Measurements from ENCODE around the gene MBD4. TPM values are rescaled to one million over a fixed set of nuclear protein-coding genes. Genes with fewer than 3 reads are reported as not detected.
"Not testable (repeated sequence)": the region's sequence is repeated elsewhere in the genome, so short reads cannot be mapped to it uniquely, and the experiment has no call there.

Gene MBD4
- total RNA-seq, 4 donors from 2014 or later, result 15.4 to 18.1 (median 16.4) TPM

DNA sequence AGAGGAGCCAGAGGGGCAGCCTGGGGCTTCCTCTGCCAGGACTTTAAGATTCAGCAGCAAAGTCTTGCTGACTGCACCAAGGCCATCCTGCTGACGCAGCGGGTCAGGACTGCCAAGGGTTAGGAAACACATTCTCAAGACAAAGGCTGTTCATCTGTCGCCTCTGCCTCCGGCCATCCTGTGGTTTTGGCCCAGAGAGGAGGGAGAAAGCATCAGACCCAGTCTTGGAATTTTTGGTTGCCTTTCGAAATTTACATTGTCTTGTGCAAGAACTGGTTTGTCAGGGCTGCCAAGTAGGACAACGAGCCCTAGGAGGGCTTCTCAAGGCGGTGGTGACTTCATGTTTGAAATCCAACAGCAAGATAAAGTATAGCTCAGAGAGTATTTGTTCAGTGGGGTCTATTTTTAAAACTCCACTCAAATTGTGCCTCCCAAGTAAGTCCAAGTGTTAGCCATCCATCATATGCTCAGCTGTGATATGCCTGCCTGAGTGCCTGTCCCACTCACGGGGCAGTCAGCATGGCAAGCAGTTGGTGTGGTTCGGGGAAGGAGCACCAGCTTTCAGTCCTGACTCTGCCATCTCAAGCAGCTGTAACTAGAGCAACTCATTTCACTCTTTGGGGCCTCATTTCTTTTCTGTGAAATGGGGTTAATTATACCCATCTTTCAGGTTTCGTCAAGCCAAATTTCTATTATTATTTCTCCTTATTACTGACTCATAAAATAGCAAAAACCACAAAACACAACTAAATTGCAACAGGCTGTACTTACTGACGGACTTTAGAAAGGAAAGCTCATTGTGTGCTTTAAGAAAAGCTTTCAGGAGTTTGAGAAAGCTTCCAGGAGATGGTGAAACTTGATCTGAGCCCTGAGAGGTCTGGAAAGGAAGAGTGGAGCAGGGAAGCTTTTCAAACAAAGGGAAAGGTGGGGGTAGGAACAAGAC lies 46.2 kb upstream of the MBD4 start:
- intact Hi-C loops (cut with DNase I; ENCODE audit: low total_unique reads), result loop anchor here (1.0 kb wide), 1 partner anchor 338 kb away; no protein-coding TSS in a partner anchor
- Histone ChIP-seq H3K27me3 (no peaks in the 10 kb centered on the region), H3K4me3 (no peak overlapping the region), H3K27ac (peak overlapping the region; percentile 60 to 84 (median 70)), H3K4me1 (peaks cover 40 to 47% of the 10 kb centered on the region in 2 donors), H3K36me3 (no peaks in the 10 kb centered on the region), H3K9me3 (no peaks in the 10 kb centered on the region)
- in situ Hi-C loops (cut with MboI; ENCODE audit: low sequenced_read_pairs in 4 of 4), result loop anchor here in 3 of 4 donors (25.0 kb wide), 2 partner anchors 351 to 451 kb away; no protein-coding TSS in a partner anchor
- peak in 1 of 2 donors; percentile 13 for TF ChIP-seq POLR2A (IDR thresholded peaks at IDR 0.05)
- TF ChIP-seq, protein P1, sequence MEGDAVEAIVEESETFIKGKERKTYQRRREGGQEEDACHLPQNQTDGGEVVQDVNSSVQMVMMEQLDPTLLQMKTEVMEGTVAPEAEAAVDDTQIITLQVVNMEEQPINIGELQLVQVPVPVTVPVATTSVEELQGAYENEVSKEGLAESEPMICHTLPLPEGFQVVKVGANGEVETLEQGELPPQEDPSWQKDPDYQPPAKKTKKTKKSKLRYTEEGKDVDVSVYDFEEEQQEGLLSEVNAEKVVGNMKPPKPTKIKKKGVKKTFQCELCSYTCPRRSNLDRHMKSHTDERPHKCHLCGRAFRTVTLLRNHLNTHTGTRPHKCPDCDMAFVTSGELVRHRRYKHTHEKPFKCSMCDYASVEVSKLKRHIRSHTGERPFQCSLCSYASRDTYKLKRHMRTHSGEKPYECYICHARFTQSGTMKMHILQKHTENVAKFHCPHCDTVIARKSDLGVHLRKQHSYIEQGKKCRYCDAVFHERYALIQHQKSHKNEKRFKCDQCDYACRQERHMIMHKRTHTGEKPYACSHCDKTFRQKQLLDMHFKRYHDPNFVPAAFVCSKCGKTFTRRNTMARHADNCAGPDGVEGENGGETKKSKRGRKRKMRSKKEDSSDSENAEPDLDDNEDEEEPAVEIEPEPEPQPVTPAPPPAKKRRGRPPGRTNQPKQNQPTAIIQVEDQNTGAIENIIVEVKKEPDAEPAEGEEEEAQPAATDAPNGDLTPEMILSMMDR (IDR thresholded peaks at IDR 0.05 in 4 of 5, conservative IDR thresholded peaks at IDR 0.05 in 1 of 5), result no peak
- DNase-seq (peak; percentile 68 to 82), ATAC-seq (peak; percentile 38 to 60)

DNA sequence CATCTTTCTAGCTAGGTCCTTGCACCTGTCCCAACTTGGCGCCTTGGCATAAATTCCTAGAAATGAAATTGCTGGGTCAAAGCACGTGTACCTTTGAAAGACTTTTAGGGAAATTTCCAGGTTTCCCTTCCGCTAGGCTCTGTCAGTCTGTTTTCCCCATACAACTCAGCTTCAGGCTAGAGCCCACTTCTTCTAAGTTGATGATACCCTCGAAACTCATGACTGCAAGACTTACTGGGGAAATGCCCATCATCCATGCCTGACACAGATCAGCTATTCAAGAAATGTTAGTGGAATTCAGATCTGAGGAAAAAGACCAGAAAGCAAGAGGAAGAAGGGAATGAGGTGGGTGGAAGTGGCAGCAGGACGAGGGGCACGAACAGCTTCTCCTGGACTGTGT lies 45.4 kb upstream of the MBD4 start:
- in situ Hi-C loops (cut with MboI; ENCODE audit: low sequenced_read_pairs in 4 of 4), result loop anchor here in 3 of 4 donors (25.0 kb wide), 2 partner anchors 352 to 452 kb away; no protein-coding TSS in a partner anchor

GRCh38 chr3:129483870-129484269 lies 44.1 kb upstream of the MBD4 start:
- ATAC-seq, result no peak
- H3K4me3 ChIP-seq, result no peak overlapping the region
- no peak for TF ChIP-seq POLR2A (IDR thresholded peaks at IDR 0.05)
- H3K27me3 ChIP-seq, result no peaks in the 10 kb centered on the region
- intact Hi-C loops (cut with DNase I; ENCODE audit: low total_unique reads), result no loop called here
- no peak overlapping the region for H3K27ac ChIP-seq
- DNase-seq, result no peak
- H3K9me3 ChIP-seq, result no peaks in the 10 kb centered on the region
- H3K4me1 ChIP-seq, result peaks cover 28 to 33% of the 10 kb centered on the region in 2 donors
- in situ Hi-C loops (cut with MboI; ENCODE audit: low sequenced_read_pairs in 4 of 4), result loop anchor here in 3 of 4 donors (25.0 kb wide), 2 partner anchors 353 to 453 kb away; no protein-coding TSS in a partner anchor
- H3K36me3 ChIP-seq, result peaks cover 0 to 6% of the 10 kb centered on the region in 2 donors

More for the DNA sequence above, 45.4 kb upstream of the MBD4 start:
- H3K27ac ChIP-seq, result peak overlapping the region; percentile 60 to 84 (median 70)
- not testable (repeated sequence) for H3K36me3 ChIP-seq, H3K4me3 ChIP-seq, ATAC-seq, H3K27me3 ChIP-seq, DNase-seq, H3K9me3 ChIP-seq
- intact Hi-C loops (cut with DNase I; ENCODE audit: low total_unique reads), result loop anchor here (1.0 kb wide), 1 partner anchor 339 kb away; no protein-coding TSS in a partner anchor
- peaks cover 36 to 42% of the 10 kb centered on the region in 2 donors for H3K4me1 ChIP-seq

- Histone ChIP-seq H3K36me3 (peaks cover 0 to 18% of the 10 kb centered on the region in 2 donors), H3K27me3 (no peaks in the 10 kb centered on the region), H3K4me3 (no peak overlapping the region), H3K27ac (peak overlapping the region in 1 of 4 donors; percentile 10), H3K9me3 (no peaks in the 10 kb centered on the region), H3K4me1 (peaks cover 24 to 26% of the 10 kb centered on the region in 2 donors)
- DNase-seq (no peak), ATAC-seq (no peak)
- TF ChIP-seq, protein P1 (IDR thresholded peaks at IDR 0.05 in 4 of 5, conservative IDR thresholded peaks at IDR 0.05 in 1 of 5), result no peak
- TF ChIP-seq POLR2A (IDR thresholded peaks at IDR 0.05), result no peak
- intact Hi-C loops (cut with DNase I; ENCODE audit: low total_unique reads) (no loop called here), in situ Hi-C loops (cut with MboI; ENCODE audit: low sequenced_read_pairs in 4 of 4) (loop anchor here in 3 of 4 donors (25.0 kb wide), 2 partner anchors 355 to 455 kb away; no protein-coding TSS in a partner anchor)
Observed at GRCh38 chr3:129482721-129483120, 43.0 kb upstream of the MBD4 start.

DNA sequence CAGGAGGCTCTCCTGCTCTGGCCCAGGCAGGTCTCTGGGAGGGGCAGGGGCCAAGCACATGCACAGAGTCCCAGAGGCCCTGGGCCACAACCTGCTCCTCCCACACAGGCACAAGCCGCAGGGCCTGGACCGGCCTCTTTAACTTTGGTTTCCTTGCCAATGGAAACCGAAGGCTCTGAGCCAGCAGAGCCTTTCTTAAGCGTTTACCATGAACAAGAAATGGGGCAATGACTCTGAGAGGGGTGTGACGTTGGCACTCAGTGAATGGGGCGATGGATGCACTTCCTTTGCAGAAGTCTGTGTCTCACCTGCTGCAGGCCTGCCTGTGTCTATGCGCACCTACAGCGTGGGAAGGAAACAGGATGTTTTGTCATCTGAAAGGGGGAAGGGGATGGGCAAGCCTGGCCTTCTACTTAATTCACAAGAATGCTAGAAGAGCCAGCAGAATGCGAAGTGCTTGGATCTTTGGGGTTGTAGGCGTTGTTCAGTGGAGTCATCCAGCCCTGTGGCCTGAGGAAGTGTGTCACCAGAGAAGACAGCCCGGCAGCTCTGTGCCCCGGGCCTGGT lies 42.1 kb upstream of the MBD4 start:
- Histone ChIP-seq H3K4me3 (no peak overlapping the region), H3K4me1 (peaks cover 15 to 17% of the 10 kb centered on the region in 2 donors), H3K27me3 (no peaks in the 10 kb centered on the region), H3K27ac (peak overlapping the region in 3 of 4 donors; percentile 10 to 38 (median 24)), H3K9me3 (no peaks in the 10 kb centered on the region), H3K36me3 (peaks cover 0 to 23% of the 10 kb centered on the region in 2 donors)
- in situ Hi-C loops (cut with MboI; ENCODE audit: low sequenced_read_pairs in 4 of 4), result loop anchor here in 3 of 4 donors (25.0 kb wide), 2 partner anchors 355 to 455 kb away; no protein-coding TSS in a partner anchor
- TF ChIP-seq, protein P1 (IDR thresholded peaks at IDR 0.05 in 4 of 5, conservative IDR thresholded peaks at IDR 0.05 in 1 of 5), result no peak
- no peak for TF ChIP-seq POLR2A (IDR thresholded peaks at IDR 0.05)
- ATAC-seq (no peak), DNase-seq (peak in 1 of 2 donors; percentile 45)
- intact Hi-C loops (cut with DNase I; ENCODE audit: low total_unique reads), result no loop called here

DNA sequence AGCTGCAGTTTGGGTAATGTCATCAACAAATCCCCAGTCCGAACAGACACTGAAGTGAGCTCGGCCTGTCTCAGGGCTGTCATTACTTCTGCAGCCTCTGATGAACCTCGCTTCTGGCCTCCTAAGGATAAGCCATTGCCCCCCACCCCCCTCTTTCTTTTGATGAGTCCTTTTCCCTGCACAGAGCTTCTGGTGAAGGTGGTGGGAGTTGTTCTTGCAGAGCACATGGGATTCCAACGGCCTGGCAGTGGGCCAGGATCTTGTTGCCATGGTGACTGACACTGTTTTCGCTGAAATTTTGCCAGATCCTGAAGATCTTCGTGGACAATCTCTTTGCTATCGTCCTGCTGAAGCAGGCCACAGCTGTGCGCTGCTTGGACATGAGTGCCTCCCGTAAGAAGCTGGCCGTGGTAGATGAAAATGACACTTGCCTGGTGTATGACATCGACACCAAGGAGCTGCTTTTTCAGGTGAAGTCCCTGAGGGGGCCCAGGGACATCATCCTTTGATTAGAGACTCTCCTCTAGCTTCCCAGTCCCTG lies 41.5 kb upstream of the MBD4 start:
- DNase-seq; H3K9me3 ChIP-seq; H3K4me3 ChIP-seq; intact Hi-C loops (cut with DNase I; ENCODE audit: low total_unique reads); H3K27me3 ChIP-seq; ATAC-seq: not testable (repeated sequence)
- Histone ChIP-seq H3K27ac (peak overlapping the region in 3 of 4 donors; percentile 10 to 38 (median 24)), H3K36me3 (peaks cover 0 to 23% of the 10 kb centered on the region in 2 donors), H3K4me1 (peaks cover 10 to 12% of the 10 kb centered on the region in 2 donors)
- in situ Hi-C loops (cut with MboI; ENCODE audit: low sequenced_read_pairs in 4 of 4), result loop anchor here in 3 of 4 donors (25.0 kb wide), 2 partner anchors 356 to 456 kb away; no protein-coding TSS in a partner anchor
